Measurements from ENCODE around the gene SAMD5.

SAMD5 gene

GRCh38 chr6:147570681-147571080 is 62.2 kb downstream of the SAMD5 start:
- no peak for DNase-seq

- no peak for DNase-seq
These were observed 69.0 kb downstream of the SAMD5 start for GRCh38 chr6:147577488-147577887.

GRCh38 chr6:147578159-147578558 is 69.7 kb downstream of the SAMD5 start:
- no peak for DNase-seq

GRCh38 chr6:147578883-147579282 is 70.4 kb downstream of the SAMD5 start:
- no peak for DNase-seq

GRCh38 chr6:147579667-147580066 is 71.2 kb downstream of the SAMD5 start:
- no peak for DNase-seq

GRCh38 chr6:147582991-147583390 is 74.5 kb downstream of the SAMD5 start:
- no peak for DNase-seq

GRCh38 chr6:147585256-147585655 is 76.8 kb downstream of the SAMD5 start:
- no peak for DNase-seq

GRCh38 chr6:147586044-147586443 is 77.6 kb downstream of the SAMD5 start:
- DNase-seq: peak; percentile 51

- no peak for DNase-seq
These were observed 79.4 kb downstream of the SAMD5 start for GRCh38 chr6:147587907-147588306.

GRCh38 chr6:147588469-147588868 is 80.0 kb downstream of the SAMD5 start:
- no peak for DNase-seq

- no peak for DNase-seq
These were observed 81.3 kb downstream of the SAMD5 start for GRCh38 chr6:147589739-147590250.

GRCh38 chr6:147595961-147596360 is 87.5 kb downstream of the SAMD5 start:
- DNase-seq: no peak

- no peak for DNase-seq
These were observed 95.0 kb downstream of the SAMD5 start for GRCh38 chr6:147603392-147604081.

GRCh38 chr6:147604373-147604772 is 95.9 kb downstream of the SAMD5 start:
- peak; percentile 37 for DNase-seq

- no peak for DNase-seq
These were observed 103.5 kb downstream of the SAMD5 start for GRCh38 chr6:147611992-147612391.

- DNase-seq: no peak
These were observed 106.0 kb downstream of the SAMD5 start for GRCh38 chr6:147614501-147614900.

- no peak for DNase-seq
These were observed 107.4 kb downstream of the SAMD5 start for GRCh38 chr6:147615659-147616456.

GRCh38 chr6:147617366-147617765 is 108.9 kb downstream of the SAMD5 start:
- DNase-seq: no peak

GRCh38 chr6:147618457-147618856 is 110.0 kb downstream of the SAMD5 start:
- DNase-seq: no peak

GRCh38 chr6:147618927-147619326 is 110.4 kb downstream of the SAMD5 start:
- no peak for DNase-seq
